ENCODE measurements around the gene PROM1.

The PROM1 gene

GRCh38 chr4:16110199-16110598, 26.4 kb upstream of the PROM1 start:
- no peak for DNase-seq

- no peak for DNase-seq
Observed at GRCh38 chr4:16109256-16109655, 25.4 kb upstream of the PROM1 start.

- no peak for DNase-seq
Observed at GRCh38 chr4:16106956-16107355, 23.1 kb upstream of the PROM1 start.

GRCh38 chr4:16104520-16104919, 20.7 kb upstream of the PROM1 start:
- DNase-seq = no peak

- no peak for DNase-seq
Observed at GRCh38 chr4:16102356-16102755, 18.5 kb upstream of the PROM1 start.

- no peak for DNase-seq
Observed at GRCh38 chr4:16100833-16101232, 17.0 kb upstream of the PROM1 start.

- no peak for DNase-seq
Observed at GRCh38 chr4:16092682-16093319, 9.0 kb upstream of the PROM1 start.

- DNase-seq = no peak
Observed at GRCh38 chr4:16090096-16090705, 6.4 kb upstream of the PROM1 start.

GRCh38 chr4:16089156-16089555, 5.3 kb upstream of the PROM1 start:
- DNase-seq = no peak

GRCh38 chr4:16088601-16089000, 4.8 kb upstream of the PROM1 start:
- DNase-seq = no peak

GRCh38 chr4:16085822-16086221, 2.0 kb upstream of the PROM1 start:
- DNase-seq = no peak

GRCh38 chr4:16082426-16083240, 1.2 kb downstream of the PROM1 start:
- DNase-seq = peak; percentile 25 to 53 (median 37)

- DNase-seq = no peak
Observed at GRCh38 chr4:16082041-16082425, 1.8 kb downstream of the PROM1 start.

- peak; percentile 75 to 81 (median 81) for DNase-seq
Observed at GRCh38 chr4:16079046-16079445, 4.8 kb downstream of the PROM1 start.

- DNase-seq = no peak
Observed at GRCh38 chr4:16078195-16078760, 5.5 kb downstream of the PROM1 start.

- DNase-seq = no peak
Observed at GRCh38 chr4:16077786-16078185, 6.0 kb downstream of the PROM1 start.

- DNase-seq = no peak
Observed at GRCh38 chr4:16075975-16076757, 7.7 kb downstream of the PROM1 start.

GRCh38 chr4:16075061-16075460, 8.8 kb downstream of the PROM1 start:
- DNase-seq = no peak

GRCh38 chr4:16072168-16072567, 11.7 kb downstream of the PROM1 start:
- no peak for DNase-seq

GRCh38 chr4:16070203-16070602, 13.6 kb downstream of the PROM1 start:
- DNase-seq = no peak

GRCh38 chr4:16067515-16067914, 16.3 kb downstream of the PROM1 start:
- DNase-seq = no peak

- DNase-seq = no peak
Observed at GRCh38 chr4:16066586-16067128, 17.2 kb downstream of the PROM1 start.

- no peak for DNase-seq
Observed at GRCh38 chr4:16065066-16065465, 18.8 kb downstream of the PROM1 start.
